Measurements from ENCODE around the gene S100A5.

DNA sequence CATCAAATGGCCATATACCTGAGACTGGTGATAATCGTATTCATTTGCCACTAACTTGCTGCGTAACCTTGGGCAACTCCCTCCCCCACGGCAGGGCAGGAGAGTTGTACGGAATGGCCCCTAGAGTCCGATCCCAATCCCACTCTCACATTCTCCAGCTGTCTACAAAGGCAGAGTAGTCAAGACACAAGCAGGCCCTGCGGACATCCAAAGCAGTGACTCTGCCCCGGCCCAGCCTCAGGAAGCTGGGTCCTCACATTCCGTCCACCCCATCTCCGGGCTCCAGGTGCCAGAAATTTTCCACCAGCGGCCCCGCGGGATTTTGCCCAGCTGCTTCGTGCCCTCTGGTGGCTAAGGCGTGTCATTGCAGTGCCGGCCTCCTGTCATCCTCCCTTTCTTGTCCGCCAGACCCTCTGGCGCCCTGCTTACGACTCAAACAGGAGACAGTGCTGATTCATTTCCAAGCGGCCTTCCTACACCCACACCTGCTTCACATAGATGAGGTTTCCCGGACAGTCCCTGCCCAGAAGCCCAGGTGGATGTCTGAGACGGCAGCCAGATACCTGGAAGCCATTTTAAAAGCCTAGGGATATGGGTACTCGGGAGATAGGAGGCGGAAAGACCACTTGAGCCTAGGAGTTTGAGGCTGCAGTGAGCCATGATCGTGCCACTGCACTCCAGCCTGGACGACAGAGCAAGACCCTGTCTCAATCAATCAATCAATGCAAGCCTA lies 27.8 kb upstream of the S100A5 start:
- TF ChIP-seq CTCF (IDR thresholded peaks at IDR 0.05) (peak; percentile 97 to 99 (median 98)), POLR2A (IDR thresholded peaks at IDR 0.05) (peak; percentile 13 to 19)

Measured in thyroid gland (tissue), 4 donors.